NT2/D1 (cell line): Measurements from ENCODE around the gene SCYGR7.
A peak's percentile ranks its signal among the peaks of the same experiment; 100 is the strongest.

Source experiments
- DNase-seq: peaks from one replicate; pipeline ENCODE4 v3.0.0-alpha.2; 2011; ENCODE audit warnings: low read depth, low spot score
- H3K27me3 ChIP-seq: 2 replicates; pipeline ENCODE4 v1.6.0; 2011; ENCODE audit warnings: mild to moderate bottlenecking; ENCODE audit not compliant: insufficient read length, insufficient read depth
- H3K36me3 ChIP-seq: 2 replicates; pipeline ENCODE4 v1.6.1; 2011; ENCODE audit warnings: mild to moderate bottlenecking, low read length, mixed read lengths; ENCODE audit not compliant: insufficient read depth, insufficient read length
- H3K4me1 ChIP-seq: 2 replicates; pipeline ENCODE4 v1.5.1; 2011; ENCODE audit not compliant: insufficient read depth, insufficient read length
- H3K4me3 ChIP-seq: 2 replicates; pipeline ENCODE4 v1.5.1; 2011; ENCODE audit warnings: low read depth; ENCODE audit not compliant: insufficient read length
- H3K9ac ChIP-seq: 2 replicates; pipeline ENCODE4 v1.6.0; 2011; ENCODE audit warnings: low read depth; ENCODE audit not compliant: insufficient read length
- H3K9me3 ChIP-seq: 2 replicates; pipeline ENCODE4 v1.5.1; 2011; ENCODE audit warnings: mild to moderate bottlenecking, low read length; ENCODE audit not compliant: insufficient read depth
- SUZ12 ChIP-seq: IDR thresholded peaks from 2 replicates; pipeline ENCODE4 v1.6.1; 2011; ENCODE audit not compliant: insufficient read length, insufficient read depth; ENCODE audit errors: extremely low read depth
- YY1 ChIP-seq: IDR thresholded peaks from 2 replicates; pipeline ENCODE4 v1.6.1; 2011; ENCODE audit not compliant: insufficient read length, insufficient read depth
- ZNF274 ChIP-seq: IDR thresholded peaks from 2 replicates; pipeline ENCODE4 v1.6.1; 2011; ENCODE audit warnings: mild to moderate bottlenecking, low read depth, low read length

Gene SCYGR7

GRCh38 chr2:227759411-227760118, 31.4 kb downstream of the SCYGR7 start:
- peaks cover 12% of the 10 kb centered on the region for H3K4me1 ChIP-seq
- no peaks in the 10 kb centered on the region for H3K27me3 ChIP-seq
- H3K9ac ChIP-seq: peak overlapping the region; percentile 2
- TF ChIP-seq SUZ12 (no peak), YY1 (no peak), ZNF274 (no peak)
- peak; percentile 27 for DNase-seq
- no peak overlapping the region for H3K4me3 ChIP-seq
- no peaks in the 10 kb centered on the region for H3K9me3 ChIP-seq
- H3K36me3 ChIP-seq: no peaks in the 10 kb centered on the region

GRCh38 chr2:227761740-227762476, 33.8 kb downstream of the SCYGR7 start:
- no peak overlapping the region for H3K4me3 ChIP-seq
- H3K4me1 ChIP-seq: peaks cover 12% of the 10 kb centered on the region
- no peak for DNase-seq
- H3K27me3 ChIP-seq: no peaks in the 10 kb centered on the region
- H3K9me3 ChIP-seq: no peaks in the 10 kb centered on the region
- TF ChIP-seq YY1: no peak
- TF ChIP-seq SUZ12: no peak
- TF ChIP-seq ZNF274: no peak
- H3K36me3 ChIP-seq: no peaks in the 10 kb centered on the region
- no peak overlapping the region for H3K9ac ChIP-seq

- Histone ChIP-seq H3K4me3 (no peak overlapping the region), H3K4me1 (peaks cover 3% of the 10 kb centered on the region), H3K36me3 (no peaks in the 10 kb centered on the region), H3K9me3 (no peaks in the 10 kb centered on the region), H3K27me3 (no peaks in the 10 kb centered on the region), H3K9ac (no peak overlapping the region)
- TF ChIP-seq ZNF274 (no peak), SUZ12 (no peak), YY1 (no peak)
- no peak for DNase-seq
Observed at GRCh38 chr2:227765788-227766372, 37.7 kb downstream of the SCYGR7 start.

- Histone ChIP-seq H3K36me3 (no peaks in the 10 kb centered on the region), H3K9ac (no peak overlapping the region), H3K4me3 (no peak overlapping the region), H3K27me3 (no peaks in the 10 kb centered on the region), H3K9me3 (no peaks in the 10 kb centered on the region), H3K4me1 (peaks cover 3% of the 10 kb centered on the region)
- peak; percentile 83 for DNase-seq
- TF ChIP-seq SUZ12: no peak
- no peak for TF ChIP-seq ZNF274
- no peak for TF ChIP-seq YY1
Observed at GRCh38 chr2:227766373-227766883, 38.3 kb downstream of the SCYGR7 start.

- no peaks in the 10 kb centered on the region for H3K36me3 ChIP-seq
- H3K9me3 ChIP-seq: no peaks in the 10 kb centered on the region
- H3K27me3 ChIP-seq: no peaks in the 10 kb centered on the region
- no peak overlapping the region for H3K4me3 ChIP-seq
- DNase-seq: no peak
- H3K4me1 ChIP-seq: peaks cover 3% of the 10 kb centered on the region
- no peak for TF ChIP-seq ZNF274
- TF ChIP-seq YY1: no peak
- no peak for TF ChIP-seq SUZ12
- peak overlapping the region; percentile 4 for H3K9ac ChIP-seq
Observed at GRCh38 chr2:227767830-227768229, 39.7 kb downstream of the SCYGR7 start.

- DNase-seq: no peak
- H3K4me3 ChIP-seq: no peak overlapping the region
- no peaks in the 10 kb centered on the region for H3K9me3 ChIP-seq
- no peak overlapping the region for H3K9ac ChIP-seq
- H3K36me3 ChIP-seq: no peaks in the 10 kb centered on the region
- H3K27me3 ChIP-seq: no peaks in the 10 kb centered on the region
- peaks cover 3% of the 10 kb centered on the region for H3K4me1 ChIP-seq
- no peak for TF ChIP-seq ZNF274
- TF ChIP-seq YY1: no peak
- no peak for TF ChIP-seq SUZ12
Observed at GRCh38 chr2:227772197-227772661, 44.1 kb downstream of the SCYGR7 start.

GRCh38 chr2:227772932-227773331, 44.8 kb downstream of the SCYGR7 start:
- H3K27me3 ChIP-seq: no peaks in the 10 kb centered on the region
- TF ChIP-seq ZNF274 (no peak), YY1 (no peak), SUZ12 (no peak)
- DNase-seq: no peak
- peaks cover 2% of the 10 kb centered on the region for H3K4me1 ChIP-seq
- H3K9ac ChIP-seq: no peak overlapping the region
- no peaks in the 10 kb centered on the region for H3K9me3 ChIP-seq
- no peaks in the 10 kb centered on the region for H3K36me3 ChIP-seq
- no peak overlapping the region for H3K4me3 ChIP-seq
